Measurements from ENCODE around the gene ARID3B. TPM values are rescaled to one million over a fixed set of nuclear protein-coding genes. Genes with fewer than 3 reads are reported as not detected.

The ARID3B gene
- total RNA-seq, 1 donor from 2014 or later, result 154 TPM

GRCh38 chr15:74622758-74623157 lies 81.7 kb downstream of the ARID3B start:
- H3K4me3 Mint-ChIP-seq (ENCODE audit: unreplicated experiment), result no peak overlapping the region
- peaks cover 11% of the 10 kb centered on the region for H3K9me3 Mint-ChIP-seq (ENCODE audit: unreplicated experiment)
- no peak for DNase-seq
- peaks cover 15% of the 10 kb centered on the region for H3K27me3 Mint-ChIP-seq (ENCODE audit: unreplicated experiment)
- H3K36me3 Mint-ChIP-seq (ENCODE audit: unreplicated experiment), result peaks cover 3% of the 10 kb centered on the region
- H3K4me1 Mint-ChIP-seq (ENCODE audit: low read depth, unreplicated experiment), result peaks cover 18% of the 10 kb centered on the region
- H3K27ac Mint-ChIP-seq (ENCODE audit: unreplicated experiment), result no peak overlapping the region
- no peak for TF ChIP-seq CTCF (IDR thresholded peaks at IDR 0.05; ENCODE audit: partially characterized antibody, unreplicated experiment)

GRCh38 chr15:74624020-74624602 lies 83.1 kb downstream of the ARID3B start:
- Mint-ChIP-seq H3K4me3 (ENCODE audit: unreplicated experiment) (no peak overlapping the region), H3K27ac (ENCODE audit: unreplicated experiment) (no peak overlapping the region), H3K36me3 (ENCODE audit: unreplicated experiment) (peaks cover 3% of the 10 kb centered on the region), H3K27me3 (ENCODE audit: unreplicated experiment) (peaks cover 15% of the 10 kb centered on the region), H3K4me1 (ENCODE audit: low read depth, unreplicated experiment) (peaks cover 14% of the 10 kb centered on the region), H3K9me3 (ENCODE audit: unreplicated experiment) (peaks cover 11% of the 10 kb centered on the region)
- no peak for TF ChIP-seq CTCF (IDR thresholded peaks at IDR 0.05; ENCODE audit: partially characterized antibody, unreplicated experiment)
- DNase-seq, result no peak

GRCh38 chr15:74625693-74626092 lies 84.7 kb downstream of the ARID3B start:
- H3K27me3 Mint-ChIP-seq (ENCODE audit: unreplicated experiment), result peaks cover 20% of the 10 kb centered on the region
- H3K4me1 Mint-ChIP-seq (ENCODE audit: low read depth, unreplicated experiment), result peaks cover 15% of the 10 kb centered on the region
- no peak overlapping the region for H3K27ac Mint-ChIP-seq (ENCODE audit: unreplicated experiment)
- peaks cover 9% of the 10 kb centered on the region for H3K9me3 Mint-ChIP-seq (ENCODE audit: unreplicated experiment)
- peaks cover 3% of the 10 kb centered on the region for H3K36me3 Mint-ChIP-seq (ENCODE audit: unreplicated experiment)
- no peak for DNase-seq
- no peak overlapping the region for H3K4me3 Mint-ChIP-seq (ENCODE audit: unreplicated experiment)
- TF ChIP-seq CTCF (IDR thresholded peaks at IDR 0.05; ENCODE audit: partially characterized antibody, unreplicated experiment), result no peak

- no peak for TF ChIP-seq CTCF (IDR thresholded peaks at IDR 0.05; ENCODE audit: partially characterized antibody, unreplicated experiment)
- Mint-ChIP-seq H3K4me3 (ENCODE audit: unreplicated experiment) (no peak overlapping the region), H3K36me3 (ENCODE audit: unreplicated experiment) (peaks cover 3% of the 10 kb centered on the region), H3K9me3 (ENCODE audit: unreplicated experiment) (peaks cover 6% of the 10 kb centered on the region), H3K27ac (ENCODE audit: unreplicated experiment) (no peak overlapping the region), H3K4me1 (ENCODE audit: low read depth, unreplicated experiment) (peaks cover 10% of the 10 kb centered on the region), H3K27me3 (ENCODE audit: unreplicated experiment) (peaks cover 17% of the 10 kb centered on the region)
- DNase-seq, result no peak
These were observed 85.3 kb downstream of the ARID3B start for GRCh38 chr15:74626336-74626735.

GRCh38 chr15:74626752-74627692 lies 86.0 kb downstream of the ARID3B start:
- no peaks in the 10 kb centered on the region for H3K36me3 Mint-ChIP-seq (ENCODE audit: unreplicated experiment)

More at GRCh38 chr15:74626752-74627692, 86.0 kb downstream of the ARID3B start:
- no peak overlapping the region for H3K4me3 Mint-ChIP-seq (ENCODE audit: unreplicated experiment)
- DNase-seq, result no peak
- no peak for TF ChIP-seq CTCF (IDR thresholded peaks at IDR 0.05; ENCODE audit: partially characterized antibody, unreplicated experiment)
- peaks cover 10% of the 10 kb centered on the region for H3K4me1 Mint-ChIP-seq (ENCODE audit: low read depth, unreplicated experiment)
- no peaks in the 10 kb centered on the region for H3K9me3 Mint-ChIP-seq (ENCODE audit: unreplicated experiment)
- peaks cover 13% of the 10 kb centered on the region for H3K27me3 Mint-ChIP-seq (ENCODE audit: unreplicated experiment)
- no peak overlapping the region for H3K27ac Mint-ChIP-seq (ENCODE audit: unreplicated experiment)
